ENCODE measurements around the gene PRR18. TPM values are rescaled to one million over a fixed set of nuclear protein-coding genes. Genes with fewer than 3 reads are reported as not detected.

Gene PRR18
- total and polyA plus RNA-seq, 5 donors from 2014 or later: not detected

DNA sequence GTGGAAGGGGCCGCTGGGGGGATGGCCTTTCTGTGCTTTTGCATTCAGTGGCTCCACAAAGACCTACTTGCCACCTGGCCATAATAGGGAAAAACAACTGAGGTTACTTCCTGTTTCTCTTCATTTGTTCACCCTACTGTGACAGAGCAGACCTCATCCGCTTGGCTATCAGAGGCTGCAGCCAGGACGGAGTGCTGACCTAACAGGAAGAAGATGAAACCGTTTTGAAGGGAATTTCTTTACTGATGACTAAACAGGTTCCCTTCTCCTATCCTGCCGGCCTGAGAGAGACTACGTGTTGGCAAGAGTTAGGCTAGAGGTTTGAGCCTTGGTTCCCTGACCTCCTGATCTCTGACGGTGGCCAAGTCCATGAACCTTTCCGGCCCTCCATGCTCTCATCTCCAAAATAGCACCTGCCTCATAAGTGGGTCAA is 21.3 kb downstream of the PRR18 start:
- no peak for DNase-seq
- no peaks in the 10 kb centered on the region for H3K9me3 Mint-ChIP-seq

DNA sequence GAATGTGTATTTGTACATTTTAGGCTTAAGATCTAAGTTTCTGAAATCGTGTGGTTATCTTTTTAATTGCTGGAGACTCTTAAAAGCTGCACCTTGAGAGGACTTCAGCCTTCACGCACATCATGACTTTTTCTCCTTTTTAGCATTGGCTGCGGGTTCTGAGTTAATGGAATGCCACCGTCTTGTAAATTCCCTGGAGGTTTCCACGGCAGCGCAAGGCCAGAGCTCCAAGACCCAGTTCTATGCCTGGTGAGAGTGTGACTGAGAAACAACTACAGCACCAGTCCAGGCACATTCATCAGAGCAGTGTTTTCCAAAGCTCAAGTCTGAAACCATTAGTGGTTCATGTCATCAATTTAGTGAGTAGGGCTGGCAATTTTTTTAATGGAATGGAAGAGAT is 23.0 kb downstream of the PRR18 start:
- Mint-ChIP-seq H3K9me3 (no peaks in the 10 kb centered on the region), H3K4me3 (no peak overlapping the region), H3K27me3 (peaks cover 6% of the 10 kb centered on the region), H3K36me3 (no peaks in the 10 kb centered on the region), H3K27ac (no peak overlapping the region), H3K4me1 (no peaks in the 10 kb centered on the region)
- DNase-seq: no peak
- Histone ChIP-seq H3K36me3 (ENCODE audit: control insufficient read depth, insufficient read depth, low read length) (no peaks in the 10 kb centered on the region), H3K4me1 (ENCODE audit: control insufficient read depth, insufficient read depth, low read length, poor library complexity, severe bottlenecking) (no peaks in the 10 kb centered on the region), H3K27ac (ENCODE audit: insufficient read depth, low read length, poor library complexity, severe bottlenecking) (no peak overlapping the region), H3K27me3 (ENCODE audit: control insufficient read depth, insufficient read depth, low read length) (no peaks in the 10 kb centered on the region), H3K9me3 (ENCODE audit: control insufficient read depth in 2 of 2, low read length in 2 of 2) (no peaks in the 10 kb centered on the region), H3K4me3 (ENCODE audit: low read depth, low read length) (no peak overlapping the region)
- no peak for ATAC-seq (ENCODE audit: low read depth in 2 of 2)

More for the DNA sequence above, 21.3 kb downstream of the PRR18 start:
- H3K9me3 ChIP-seq (ENCODE audit: control insufficient read depth in 2 of 2, low read length in 2 of 2): no peaks in the 10 kb centered on the region
- H3K27me3 Mint-ChIP-seq: peaks cover 10% of the 10 kb centered on the region
- ATAC-seq (ENCODE audit: low read depth in 2 of 2): no peak
- H3K4me3 ChIP-seq (ENCODE audit: low read depth, low read length): no peak overlapping the region
- no peaks in the 10 kb centered on the region for H3K36me3 ChIP-seq (ENCODE audit: control insufficient read depth, insufficient read depth, low read length)
- H3K4me3 Mint-ChIP-seq: no peak overlapping the region
- no peaks in the 10 kb centered on the region for H3K27me3 ChIP-seq (ENCODE audit: control insufficient read depth, insufficient read depth, low read length)
- no peaks in the 10 kb centered on the region for H3K4me1 Mint-ChIP-seq
- H3K27ac ChIP-seq (ENCODE audit: insufficient read depth, low read length, poor library complexity, severe bottlenecking): no peak overlapping the region
- peak overlapping the region in 1 of 3 donors; percentile 16 for H3K27ac Mint-ChIP-seq
- H3K4me1 ChIP-seq (ENCODE audit: control insufficient read depth, insufficient read depth, low read length, poor library complexity, severe bottlenecking): no peaks in the 10 kb centered on the region
- no peaks in the 10 kb centered on the region for H3K36me3 Mint-ChIP-seq

DNA sequence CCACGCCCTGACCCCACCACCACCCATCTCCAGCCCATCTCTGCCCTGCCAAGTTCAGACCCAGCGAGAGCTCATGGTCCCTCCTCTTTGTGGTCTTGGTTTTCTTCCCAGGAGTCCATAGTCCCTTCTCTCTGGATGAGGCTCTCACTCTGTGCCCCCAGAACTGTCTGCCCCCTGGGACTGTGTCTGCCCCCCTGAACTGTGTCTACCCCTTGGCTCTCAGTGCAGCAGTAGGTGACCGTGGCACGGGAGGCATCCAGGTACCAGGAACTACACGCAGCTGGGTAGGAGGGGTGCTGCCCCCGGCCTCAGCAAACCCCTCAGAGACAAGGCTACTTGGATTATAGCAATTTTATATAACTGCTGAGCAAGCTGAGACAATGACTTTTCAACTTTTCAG is 23.6 kb downstream of the PRR18 start:
- Histone ChIP-seq H3K4me3 (ENCODE audit: low read depth, low read length) (no peak overlapping the region), H3K27me3 (ENCODE audit: control insufficient read depth, insufficient read depth, low read length) (no peaks in the 10 kb centered on the region), H3K4me1 (ENCODE audit: control insufficient read depth, insufficient read depth, low read length, poor library complexity, severe bottlenecking) (no peaks in the 10 kb centered on the region), H3K36me3 (ENCODE audit: control insufficient read depth, insufficient read depth, low read length) (no peaks in the 10 kb centered on the region), H3K27ac (ENCODE audit: insufficient read depth, low read length, poor library complexity, severe bottlenecking) (no peak overlapping the region), H3K9me3 (ENCODE audit: control insufficient read depth in 2 of 2, low read length in 2 of 2) (no peaks in the 10 kb centered on the region)
- no peaks in the 10 kb centered on the region for H3K36me3 Mint-ChIP-seq
- H3K4me1 Mint-ChIP-seq: no peaks in the 10 kb centered on the region
- no peak overlapping the region for H3K27ac Mint-ChIP-seq
- H3K4me3 Mint-ChIP-seq: no peak overlapping the region
- H3K27me3 Mint-ChIP-seq: peaks cover 6% of the 10 kb centered on the region
- no peak for DNase-seq
- ATAC-seq (ENCODE audit: low read depth in 2 of 2): no peak
- no peaks in the 10 kb centered on the region for H3K9me3 Mint-ChIP-seq

DNA sequence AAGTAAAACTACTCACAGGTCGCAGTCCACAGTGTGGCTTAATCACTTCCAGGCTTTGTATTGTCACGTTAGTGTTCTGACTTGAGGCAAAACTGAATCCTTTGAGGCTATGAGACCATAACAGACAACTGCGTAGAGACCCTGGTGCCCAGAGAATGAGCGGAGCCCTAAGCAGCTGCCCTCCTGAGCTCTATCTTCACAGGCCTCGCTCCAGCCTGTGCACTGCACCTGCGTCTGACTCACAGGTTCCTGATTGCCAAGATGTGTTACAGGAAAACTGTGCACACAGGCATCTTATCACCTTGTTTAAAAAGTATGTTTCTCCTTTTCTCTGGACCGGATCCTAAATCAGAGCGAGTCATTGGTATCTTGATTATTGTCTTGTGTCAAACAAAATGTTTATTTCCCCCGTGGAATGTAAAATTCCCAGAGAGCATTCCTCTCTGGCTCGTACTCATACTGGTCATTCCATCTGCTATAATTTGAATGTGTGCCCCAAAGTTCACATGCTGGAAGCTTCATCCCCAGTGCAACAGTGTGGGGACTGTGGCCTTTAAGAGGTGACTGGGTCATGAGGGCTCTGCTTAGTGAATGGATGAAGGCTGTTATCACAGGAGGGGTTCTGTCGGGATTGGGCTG is 25.7 kb downstream of the PRR18 start:
- Mint-ChIP-seq H3K27me3 (peaks cover 6% of the 10 kb centered on the region), H3K27ac (no peak overlapping the region), H3K9me3 (no peaks in the 10 kb centered on the region), H3K36me3 (no peaks in the 10 kb centered on the region), H3K4me1 (no peaks in the 10 kb centered on the region), H3K4me3 (no peak overlapping the region)
- no peak for DNase-seq
- Histone ChIP-seq H3K36me3 (ENCODE audit: control insufficient read depth, insufficient read depth, low read length) (no peaks in the 10 kb centered on the region), H3K27me3 (ENCODE audit: control insufficient read depth, insufficient read depth, low read length) (no peaks in the 10 kb centered on the region), H3K27ac (ENCODE audit: insufficient read depth, low read length, poor library complexity, severe bottlenecking) (no peak overlapping the region), H3K9me3 (ENCODE audit: control insufficient read depth in 2 of 2, low read length in 2 of 2) (no peaks in the 10 kb centered on the region), H3K4me1 (ENCODE audit: control insufficient read depth, insufficient read depth, low read length, poor library complexity, severe bottlenecking) (no peaks in the 10 kb centered on the region), H3K4me3 (ENCODE audit: low read depth, low read length) (no peak overlapping the region)
- ATAC-seq (ENCODE audit: low read depth in 2 of 2): no peak

DNA sequence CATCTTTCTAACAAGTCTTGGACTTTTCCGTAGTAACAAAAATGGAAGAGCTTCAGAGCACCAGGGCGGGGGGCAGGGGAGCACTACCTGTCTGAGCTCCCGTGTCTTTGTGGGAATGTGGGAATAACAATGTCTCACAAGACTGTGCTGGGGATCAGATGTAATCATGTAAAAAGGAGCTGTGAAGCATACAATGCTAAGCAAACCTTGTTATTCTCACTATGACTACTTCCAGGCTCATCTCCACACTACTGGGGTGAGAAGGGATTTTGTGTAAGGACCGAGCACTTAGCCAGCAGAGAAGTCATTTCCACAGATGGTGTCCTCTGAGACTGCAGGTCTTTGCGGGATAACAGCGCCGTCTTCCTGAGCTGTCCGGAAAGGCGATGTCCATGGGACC is 27.1 kb downstream of the PRR18 start:
- H3K9me3 ChIP-seq (ENCODE audit: control insufficient read depth in 2 of 2, low read length in 2 of 2): no peaks in the 10 kb centered on the region
- no peak overlapping the region for H3K27ac ChIP-seq (ENCODE audit: insufficient read depth, low read length, poor library complexity, severe bottlenecking)
- no peaks in the 10 kb centered on the region for H3K27me3 ChIP-seq (ENCODE audit: control insufficient read depth, insufficient read depth, low read length)

DNA sequence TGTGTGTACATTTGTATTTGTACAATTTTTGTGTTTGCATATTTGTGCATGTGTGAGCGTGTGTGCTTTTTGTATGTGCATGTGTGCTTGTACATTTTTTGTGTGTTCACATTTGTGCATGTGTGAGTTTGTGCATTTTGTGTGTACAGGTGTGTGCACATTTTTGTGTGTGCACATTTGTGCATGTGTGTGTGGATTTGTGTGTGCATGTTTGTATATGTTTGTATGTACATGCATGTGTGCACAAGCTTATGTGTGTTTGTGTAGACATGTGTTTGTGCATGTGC is 28.9 kb downstream of the PRR18 start:
- H3K27ac Mint-ChIP-seq: no peak overlapping the region
- H3K4me3 ChIP-seq (ENCODE audit: low read depth, low read length): no peak overlapping the region
- H3K36me3 Mint-ChIP-seq: no peaks in the 10 kb centered on the region
- H3K9me3 Mint-ChIP-seq: no peaks in the 10 kb centered on the region
- ATAC-seq (ENCODE audit: low read depth in 2 of 2): no peak
- H3K27ac ChIP-seq (ENCODE audit: insufficient read depth, low read length, poor library complexity, severe bottlenecking): no peak overlapping the region
- H3K27me3 ChIP-seq (ENCODE audit: control insufficient read depth, insufficient read depth, low read length): no peaks in the 10 kb centered on the region
- no peak overlapping the region for H3K4me3 Mint-ChIP-seq
- no peaks in the 10 kb centered on the region for H3K9me3 ChIP-seq (ENCODE audit: control insufficient read depth in 2 of 2, low read length in 2 of 2)
- H3K4me1 Mint-ChIP-seq: peaks cover 0 to 7% (median 3%) of the 10 kb centered on the region in 4 donors
- no peak for DNase-seq
- H3K4me1 ChIP-seq (ENCODE audit: control insufficient read depth, insufficient read depth, low read length, poor library complexity, severe bottlenecking): no peaks in the 10 kb centered on the region
- H3K27me3 Mint-ChIP-seq: peaks cover 6% of the 10 kb centered on the region
- H3K36me3 ChIP-seq (ENCODE audit: control insufficient read depth, insufficient read depth, low read length): no peaks in the 10 kb centered on the region

More for the DNA sequence above, 27.1 kb downstream of the PRR18 start:
- Histone ChIP-seq H3K36me3 (ENCODE audit: control insufficient read depth, insufficient read depth, low read length) (no peaks in the 10 kb centered on the region), H3K4me3 (ENCODE audit: low read depth, low read length) (no peak overlapping the region), H3K4me1 (ENCODE audit: control insufficient read depth, insufficient read depth, low read length, poor library complexity, severe bottlenecking) (no peaks in the 10 kb centered on the region)
- peaks cover 6% of the 10 kb centered on the region for H3K27me3 Mint-ChIP-seq
- peaks cover 0 to under 1% (median 0%) of the 10 kb centered on the region in 4 donors for H3K4me1 Mint-ChIP-seq
- H3K27ac Mint-ChIP-seq: no peak overlapping the region
- H3K4me3 Mint-ChIP-seq: no peak overlapping the region
- no peak for DNase-seq
- no peaks in the 10 kb centered on the region for H3K9me3 Mint-ChIP-seq
- ATAC-seq (ENCODE audit: low read depth in 2 of 2): no peak
- no peaks in the 10 kb centered on the region for H3K36me3 Mint-ChIP-seq

DNA sequence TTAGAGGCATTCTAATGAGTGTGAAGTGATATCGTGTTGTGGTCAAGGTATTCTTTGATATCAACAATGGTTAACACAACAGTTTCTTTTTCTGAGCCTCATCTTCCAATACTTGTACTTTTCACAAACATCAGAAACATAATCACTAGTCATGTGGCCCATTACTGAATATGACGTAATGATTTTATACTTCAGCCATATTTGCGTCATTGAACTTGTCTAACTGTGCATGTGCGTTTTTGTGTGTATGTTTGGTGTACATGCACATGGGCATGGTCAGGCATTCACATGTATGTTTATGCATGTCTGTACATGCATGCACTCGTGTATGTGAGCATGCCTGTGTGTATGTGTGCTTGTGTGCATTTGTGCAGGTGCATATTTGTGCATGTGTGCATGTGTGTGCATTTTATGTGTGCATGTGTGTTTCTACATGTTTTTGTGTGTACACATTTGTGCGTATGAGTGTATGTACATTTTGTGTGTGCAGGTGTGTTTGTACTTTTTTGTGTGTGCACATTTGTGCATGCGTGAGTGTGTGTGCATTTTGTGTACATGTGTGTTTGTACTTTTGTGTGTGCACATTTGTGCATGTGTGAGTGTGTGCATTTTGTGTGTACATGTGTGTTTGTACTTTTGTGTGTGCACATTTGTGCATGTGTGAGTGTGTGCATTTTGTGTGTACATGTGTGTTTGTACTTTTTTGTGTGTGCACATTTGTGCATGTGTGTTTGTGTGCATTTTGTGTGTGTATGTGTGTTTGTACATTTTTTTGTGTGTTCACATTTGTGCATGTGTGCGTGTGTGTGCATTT is 29.4 kb downstream of the PRR18 start:
- H3K4me3 ChIP-seq (ENCODE audit: low read depth, low read length): no peak overlapping the region
- Mint-ChIP-seq H3K27me3 (peaks cover 6% of the 10 kb centered on the region), H3K4me1 (peaks cover 0 to 7% (median 3%) of the 10 kb centered on the region in 4 donors), H3K27ac (no peak overlapping the region), H3K9me3 (no peaks in the 10 kb centered on the region), H3K36me3 (no peaks in the 10 kb centered on the region), H3K4me3 (no peak overlapping the region)
- H3K27ac ChIP-seq (ENCODE audit: insufficient read depth, low read length, poor library complexity, severe bottlenecking): no peak overlapping the region
- H3K4me1 ChIP-seq (ENCODE audit: control insufficient read depth, insufficient read depth, low read length, poor library complexity, severe bottlenecking): no peaks in the 10 kb centered on the region
- ATAC-seq (ENCODE audit: low read depth in 2 of 2) (no peak), DNase-seq (no peak)
- H3K9me3 ChIP-seq (ENCODE audit: control insufficient read depth in 2 of 2, low read length in 2 of 2): no peaks in the 10 kb centered on the region
- no peaks in the 10 kb centered on the region for H3K27me3 ChIP-seq (ENCODE audit: control insufficient read depth, insufficient read depth, low read length)
- H3K36me3 ChIP-seq (ENCODE audit: control insufficient read depth, insufficient read depth, low read length): no peaks in the 10 kb centered on the region

Data from CD4-positive, CD25-positive, alpha-beta regulatory T cell (primary cell).